Erythroblast (primary cell): ENCODE measurements around the gene CORO2A.

Experiments used
- GATA1 ChIP-seq: IDR thresholded peaks from 2 replicates; pipeline ENCODE4 v1.6.1; 2011; ENCODE audit warnings: low read depth, mild to moderate bottlenecking, control low read depth, low read length, moderate library complexity
- POLR2A ChIP-seq: IDR thresholded peaks from 2 replicates; pipeline ENCODE4 v1.6.1; 2011; ENCODE audit warnings: mild to moderate bottlenecking, low read length

GRCh38 chr9:98107926-98108325, 84.5 kb downstream of the CORO2A start:
- no peak for TF ChIP-seq POLR2A
- TF ChIP-seq GATA1: no peak
